Gastroesophageal sphincter (tissue), 4 donors: ENCODE results near the gene IGIP. TPM values are rescaled to one million over a fixed set of nuclear protein-coding genes. Genes with fewer than 3 reads are reported as not detected.

ENCODE experiments used
- ATAC-seq: fragments of 150-250 bp; one replicate; pipeline ENCODE4 v1.9.1; 2016; ENCODE audit warnings: mild to moderate bottlenecking, moderate library complexity
- H3K27ac ChIP-seq, 4 donors: fragments of 200-600 bp; sonication (generic) in 3 of 4; 1 replicate in 3 of 4; 2 replicates in 1 of 4; pipeline ENCODE4 v1.5.1; 2016 to 2019
- H3K27me3 ChIP-seq: fragments of 200-600 bp; sonication (generic); one replicate; pipeline ENCODE4 v1.5.1; 2019
- H3K36me3 ChIP-seq, 2 donors: fragments of 200-600 bp; sonication (generic); one replicate each; pipeline ENCODE4 v1.5.1; 2019; ENCODE audit warnings: control low read depth in 1 of 2
- H3K4me1 ChIP-seq, 3 donors: fragments of 200-600 bp; sonication (generic); 1 replicate in 2 of 3; 2 replicates in 1 of 3; pipeline ENCODE4 v1.5.1; 2016 to 2019; ENCODE audit warnings: control low read depth in 2 of 3
- H3K4me3 ChIP-seq, 2 donors: fragments of 200-600 bp; sonication (generic); one replicate each; pipeline ENCODE4 v1.5.1; 2019; ENCODE audit warnings: mild to moderate bottlenecking in 1 of 2, moderate library complexity in 1 of 2
- H3K9me3 ChIP-seq, 3 donors: fragments of 200-600 bp; sonication (generic); one replicate each; pipeline ENCODE4 v1.5.1; 2017 to 2019; ENCODE audit warnings: control low read depth in 2 of 3
- EP300 ChIP-seq: sonication (generic); formaldehyde crosslinking; IDR thresholded peaks from one replicate; pipeline ENCODE4 v1.6.1; 2017; ENCODE audit warnings: antibody characterized with exemption, mild to moderate bottlenecking
- POLR2A ChIP-seq, 2 donors: fragments of 450-650 bp; IDR thresholded peaks; one replicate each; pipeline ENCODE4 v1.6.1; 2017; ENCODE audit warnings: antibody characterized with exemption in 2 of 2, mild to moderate bottlenecking in 2 of 2, moderate library complexity in 1 of 2
- POLR2AphosphoS5 ChIP-seq: sonication (generic); formaldehyde crosslinking; IDR thresholded peaks from one replicate; pipeline ENCODE4 v1.6.1; 2017; ENCODE audit warnings: antibody characterized with exemption
- WGBS, 2 donors: methylation state at CpG; one replicate each; pipeline ENCODE4 v1.1.5; 2018; ENCODE audit warnings: low coverage in 1 of 2; 5-methylcytosine and 5-hydroxymethylcytosine counted together
- total RNA-seq, 4 donors: library from RNA; depleted of rRNA; stranded (reverse); fragments of >200 nt; gene quantifications; one replicate each; pipeline ENCODE4 v1.1.0, GENCODE V29; 2016
- TF ChIP-seq, protein P1 (sequence below), 4 experiments: fragments of 200-600 bp in 2 of 4; fragments of 450-650 bp in 2 of 4; sonication (generic) in 1 of 4; IDR thresholded peaks; one replicate each; pipeline ENCODE4 v1.5.1; 2017 to 2019; ENCODE audit warnings: antibody characterized with exemption in 4 of 4, mild to moderate bottlenecking in 2 of 4, moderate library complexity in 2 of 4

Gene IGIP
- total RNA-seq, 4 donors from 2014 or later, result 26.0 to 36.6 (median 28.7) TPM

DNA sequence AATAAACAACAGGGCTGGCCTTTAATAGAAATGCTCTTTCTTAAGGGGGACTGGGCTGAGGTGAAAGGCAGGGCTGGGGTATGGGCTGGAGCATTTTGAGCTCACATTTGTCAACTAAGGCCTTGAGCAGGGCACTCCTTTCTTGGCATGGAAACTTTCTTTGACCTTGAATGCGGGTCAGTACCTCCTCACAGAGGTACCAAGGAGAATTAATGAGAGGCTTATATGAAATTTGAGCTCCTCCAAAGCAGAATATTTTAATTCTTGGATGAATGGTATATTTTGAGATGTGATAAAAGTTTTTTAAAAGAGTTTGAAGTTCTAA is 52.3 kb downstream of the IGIP start:
- Histone ChIP-seq H3K4me1 (peaks cover 12 to 83% (median 28%) of the 10 kb centered on the region in 3 donors), H3K27ac (peak overlapping the region; percentile 52 to 100 (median 76)), H3K27me3 (no peaks in the 10 kb centered on the region), H3K4me3 (no peak overlapping the region), H3K36me3 (no peaks in the 10 kb centered on the region), H3K9me3 (no peaks in the 10 kb centered on the region)
- no peak for ATAC-seq
- TF ChIP-seq EP300, result no peak
- no peak for TF ChIP-seq POLR2A (IDR thresholded peaks at IDR 0.05)
- no peak for TF ChIP-seq POLR2AphosphoS5
- TF ChIP-seq, protein P1, sequence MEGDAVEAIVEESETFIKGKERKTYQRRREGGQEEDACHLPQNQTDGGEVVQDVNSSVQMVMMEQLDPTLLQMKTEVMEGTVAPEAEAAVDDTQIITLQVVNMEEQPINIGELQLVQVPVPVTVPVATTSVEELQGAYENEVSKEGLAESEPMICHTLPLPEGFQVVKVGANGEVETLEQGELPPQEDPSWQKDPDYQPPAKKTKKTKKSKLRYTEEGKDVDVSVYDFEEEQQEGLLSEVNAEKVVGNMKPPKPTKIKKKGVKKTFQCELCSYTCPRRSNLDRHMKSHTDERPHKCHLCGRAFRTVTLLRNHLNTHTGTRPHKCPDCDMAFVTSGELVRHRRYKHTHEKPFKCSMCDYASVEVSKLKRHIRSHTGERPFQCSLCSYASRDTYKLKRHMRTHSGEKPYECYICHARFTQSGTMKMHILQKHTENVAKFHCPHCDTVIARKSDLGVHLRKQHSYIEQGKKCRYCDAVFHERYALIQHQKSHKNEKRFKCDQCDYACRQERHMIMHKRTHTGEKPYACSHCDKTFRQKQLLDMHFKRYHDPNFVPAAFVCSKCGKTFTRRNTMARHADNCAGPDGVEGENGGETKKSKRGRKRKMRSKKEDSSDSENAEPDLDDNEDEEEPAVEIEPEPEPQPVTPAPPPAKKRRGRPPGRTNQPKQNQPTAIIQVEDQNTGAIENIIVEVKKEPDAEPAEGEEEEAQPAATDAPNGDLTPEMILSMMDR (IDR thresholded peaks at IDR 0.05), result no peak
- WGBS, 2 donors, result 17 to 63% methylated on average over 1 of the region's 1 CpG

DNA sequence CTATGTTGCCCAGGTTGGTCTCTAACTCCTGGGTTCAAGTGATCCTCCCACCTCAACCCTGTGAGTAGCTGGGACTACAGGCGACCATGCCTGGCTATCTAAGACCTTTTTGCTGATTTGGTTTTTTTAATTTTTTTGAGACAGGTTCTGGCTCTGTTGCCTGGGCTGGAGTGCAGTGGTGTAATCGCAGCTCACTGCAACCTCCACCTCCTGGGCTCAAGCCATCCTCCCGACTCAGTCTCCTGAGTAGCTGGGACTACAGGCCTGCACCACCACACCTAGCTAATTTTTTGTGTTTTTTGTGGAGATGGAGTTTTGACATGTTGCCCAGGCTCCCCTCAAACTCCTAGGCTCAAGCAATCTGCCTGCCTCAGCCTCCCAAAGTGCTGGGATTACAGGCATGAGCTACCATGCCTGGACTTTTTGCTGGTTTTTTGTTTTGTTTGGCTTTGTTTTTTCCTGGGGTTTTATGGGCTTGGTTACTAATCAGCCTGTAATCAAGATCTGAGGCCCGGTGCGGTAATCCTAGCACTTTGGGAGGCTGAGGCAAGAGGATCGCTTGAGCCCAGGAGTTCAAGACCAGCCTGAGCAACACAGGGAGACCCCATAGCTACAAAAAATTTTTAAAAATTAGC is 52.9 kb downstream of the IGIP start:
- Histone ChIP-seq H3K4me1 (peaks cover 13 to 89% (median 31%) of the 10 kb centered on the region in 3 donors), H3K36me3 (no peaks in the 10 kb centered on the region), H3K9me3 (no peaks in the 10 kb centered on the region), H3K27ac (peak overlapping the region; percentile 52 to 100 (median 72)), H3K4me3 (no peak overlapping the region), H3K27me3 (no peaks in the 10 kb centered on the region)
- WGBS, 2 donors, result 67 to 74% methylated on average over 1 to 5 of the region's 6 CpGs
- ATAC-seq, result no peak
- TF ChIP-seq POLR2A (IDR thresholded peaks at IDR 0.05), result no peak
- TF ChIP-seq POLR2AphosphoS5, result no peak
- no peak for TF ChIP-seq EP300
- TF ChIP-seq, protein P1 (IDR thresholded peaks at IDR 0.05), result no peak

Other genes with a start within 250 kb of the IGIP start
- gene NRG2, start 82.6 kb upstream of the IGIP start, total RNA-seq, result 1 to 10 TPM; 3.2 to 7.6 (median 5.1) TPM
- gene PURA, start 11.8 kb upstream of the IGIP start, total RNA-seq, result 10 to 100 TPM; 38.0 to 61.0 (median 49.1) TPM
- gene CYSTM1, start 49.3 kb downstream of the IGIP start, total RNA-seq, result 100 to 1,000 TPM in 1 of 4 donors, 10 to 100 TPM in 3; 41.6 to 102 (median 62.3) TPM
- 10 to 100 TPM; 66.1 to 99.7 (median 92.8) TPM for gene PFDN1, start 177.2 kb downstream of the IGIP start, total RNA-seq
- 10 to 100 TPM in 1 of 4 donors, 1 to 10 TPM in 3; 4.7 to 17.4 (median 6.6) TPM for gene HBEGF, start 220.7 kb downstream of the IGIP start, total RNA-seq
- not detected for gene SLC4A9, start 234.3 kb downstream of the IGIP start, total RNA-seq